Uterus (tissue), 4 donors: ENCODE results near the gene SLC6A8. TPM values are rescaled to one million over a fixed set of nuclear protein-coding genes. Genes with fewer than 3 reads are reported as not detected.

Experiments
- DNase-seq, 2 donors: peaks; one replicate each; pipeline ENCODE4 v3.0.0-alpha.2; 2019 to 2020
- H3K27ac ChIP-seq, 2 donors: fragments of 200-600 bp; sonication (generic); 1 replicate in 1 of 2; 2 replicates in 1 of 2; pipeline ENCODE4 v1.5.1; 2016 to 2018
- H3K27me3 ChIP-seq, 2 donors: fragments of 200-600 bp; sonication (generic); one replicate each; pipeline ENCODE4 v1.5.1; 2018 to 2019; ENCODE audit warnings: control low read depth in 1 of 2
- H3K36me3 ChIP-seq, 2 donors: fragments of 200-600 bp; sonication (generic); one replicate each; pipeline ENCODE4 v1.5.1; 2019; ENCODE audit warnings: control low read depth in 1 of 2
- H3K4me1 ChIP-seq, 2 donors: fragments of 200-600 bp; sonication (generic); one replicate each; pipeline ENCODE4 v1.5.1; 2018 to 2019; ENCODE audit warnings: control low read depth in 1 of 2
- H3K4me3 ChIP-seq, 2 donors: fragments of 200-600 bp; sonication (generic); 1 replicate in 1 of 2; 2 replicates in 1 of 2; pipeline ENCODE4 v1.5.1; 2018 to 2019; ENCODE audit warnings: mild to moderate bottlenecking in 1 of 2
- H3K9me3 ChIP-seq, 2 donors: fragments of 200-600 bp; sonication (generic); one replicate each; pipeline ENCODE4 v1.5.1; 2019; ENCODE audit warnings: control low read depth in 1 of 2
- CTCF ChIP-seq, 4 experiments: fragments of 200-600 bp in 2 of 4; fragments of 450-650 bp in 2 of 4; sonication (generic) in 2 of 4; IDR thresholded peaks; one replicate each; pipeline ENCODE4 v1.5.1; 2016 to 2019; ENCODE audit warnings: antibody characterized with exemption in 4 of 4, mild to moderate bottlenecking in 2 of 4, moderate library complexity in 1 of 4
- POLR2A ChIP-seq, 2 donors: fragments of 450-650 bp; IDR thresholded peaks; one replicate each; pipeline ENCODE4 v1.6.1; 2016; ENCODE audit warnings: antibody characterized with exemption in 2 of 2, mild to moderate bottlenecking in 1 of 2, moderate library complexity in 1 of 2
- intact Hi-C: fragments of 100-400 bp; cut with DNase I; formaldehyde crosslinking; loops from one replicate; pipeline ENCODE4 v1.15.1; 2023; ENCODE audit warnings: low total_unique reads
- total RNA-seq, 4 donors: library from RNA; depleted of rRNA in 3 of 4; stranded (reverse); fragments of >200 nt in 3 of 4; gene quantifications; one replicate each; pipeline versions ENCODE4 v1.1.0 to v1.2.4, GENCODE V29; 2014 to 2023
- donor health status: DM: yes; HTN: yes; CAD: no.

The SLC6A8 gene
- total RNA-seq, 4 donors from 2014 or later, result 4.7 to 40.3 (median 11.2) TPM

DNA sequence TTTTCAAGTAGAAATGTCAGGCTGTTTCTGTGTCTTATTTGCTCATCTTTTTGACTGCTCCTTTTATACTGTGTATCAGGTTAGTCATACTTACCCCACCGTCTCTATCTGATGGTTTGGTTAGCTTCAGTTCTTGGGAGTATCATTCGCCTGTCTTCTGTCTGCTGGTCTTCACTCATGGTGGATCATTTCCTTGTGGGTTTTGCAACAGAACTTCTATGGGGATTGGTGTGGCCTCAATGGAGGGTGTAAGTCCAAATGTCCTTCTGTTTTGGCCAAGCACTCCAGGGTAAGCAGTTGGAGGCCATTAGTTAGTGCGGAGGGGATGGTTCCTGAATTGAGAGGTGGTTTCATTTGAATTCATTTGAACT, 44.1 kb downstream of the SLC6A8 start:
- no peak for DNase-seq
- Histone ChIP-seq H3K9me3 (no peaks in the 10 kb centered on the region), H3K27ac (no peak overlapping the region), H3K36me3 (no peaks in the 10 kb centered on the region), H3K4me1 (peaks cover 0 to 4% of the 10 kb centered on the region in 2 donors), H3K4me3 (no peak overlapping the region), H3K27me3 (no peaks in the 10 kb centered on the region)
- intact Hi-C loops, result no loop called here
- no peak for TF ChIP-seq POLR2A (IDR thresholded peaks at IDR 0.05)
- TF ChIP-seq CTCF (IDR thresholded peaks at IDR 0.05), result no peak

DNA sequence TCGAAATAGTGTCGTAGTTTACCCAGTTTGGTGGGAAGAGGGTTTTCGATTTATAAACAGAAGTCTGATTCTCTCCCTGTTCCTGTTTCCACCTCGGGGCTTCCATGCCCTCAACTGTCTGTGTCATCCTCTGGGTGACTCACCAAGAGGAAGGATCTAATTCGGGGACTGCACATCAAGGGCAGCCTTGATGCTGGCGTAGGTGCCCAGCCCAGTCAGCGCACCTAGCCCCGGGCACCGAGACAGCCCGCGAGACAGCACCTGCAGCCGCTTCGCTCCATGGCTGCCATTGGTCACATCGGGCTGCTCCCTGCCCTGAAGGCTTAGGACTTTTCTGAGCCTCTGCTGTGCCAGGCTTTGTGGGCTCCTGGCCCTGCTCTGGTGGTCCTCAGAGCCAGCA, 44.7 kb downstream of the SLC6A8 start:
- no peaks in the 10 kb centered on the region for H3K9me3 ChIP-seq
- no peaks in the 10 kb centered on the region for H3K27me3 ChIP-seq
- TF ChIP-seq CTCF (IDR thresholded peaks at IDR 0.05), result no peak
- no peak for TF ChIP-seq POLR2A (IDR thresholded peaks at IDR 0.05)
- H3K4me1 ChIP-seq, result no peaks in the 10 kb centered on the region
- H3K27ac ChIP-seq, result no peak overlapping the region
- no peak for DNase-seq
- no peaks in the 10 kb centered on the region for H3K36me3 ChIP-seq
- H3K4me3 ChIP-seq, result no peak overlapping the region
- intact Hi-C loops, result no loop called here

GRCh38 chrX:153733651-153734240, 46.0 kb downstream of the SLC6A8 start:
- Histone ChIP-seq H3K27ac (no peak overlapping the region), H3K27me3 (no peaks in the 10 kb centered on the region), H3K4me3 (no peak overlapping the region), H3K36me3 (no peaks in the 10 kb centered on the region), H3K4me1 (no peaks in the 10 kb centered on the region), H3K9me3 (no peaks in the 10 kb centered on the region)
- intact Hi-C loops, result no loop called here
- no peak for DNase-seq
- TF ChIP-seq CTCF (IDR thresholded peaks at IDR 0.05) (no peak), POLR2A (IDR thresholded peaks at IDR 0.05) (no peak)

DNA sequence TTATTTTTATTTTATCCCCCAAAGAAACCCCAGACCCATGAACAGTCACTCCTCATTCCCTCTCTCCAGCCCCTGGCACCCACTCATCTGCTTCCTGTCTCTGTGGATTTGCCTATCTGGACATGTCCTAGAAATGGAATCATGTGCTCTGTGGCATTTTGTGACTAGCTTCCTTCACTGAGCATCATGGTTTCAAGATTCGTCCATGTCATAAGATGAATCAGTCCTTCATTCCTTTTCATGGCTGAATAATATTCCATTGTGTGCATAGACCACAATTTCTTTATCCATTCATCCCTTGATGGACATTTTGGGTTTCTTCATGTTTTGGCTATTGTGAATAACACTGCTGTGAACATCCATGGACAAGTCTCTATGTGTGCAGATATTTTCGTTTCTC, 47.1 kb downstream of the SLC6A8 start:
- Histone ChIP-seq H3K27ac (no peak overlapping the region), H3K4me3 (no peak overlapping the region), H3K36me3 (no peaks in the 10 kb centered on the region), H3K4me1 (no peaks in the 10 kb centered on the region), H3K27me3 (no peaks in the 10 kb centered on the region), H3K9me3 (no peaks in the 10 kb centered on the region)
- TF ChIP-seq POLR2A (IDR thresholded peaks at IDR 0.05), result no peak
- no peak for TF ChIP-seq CTCF (IDR thresholded peaks at IDR 0.05)
- DNase-seq, result no peak
- intact Hi-C loops, result no loop called here

GRCh38 chrX:153735274-153735673, 47.5 kb downstream of the SLC6A8 start:
- no peak overlapping the region for H3K27ac ChIP-seq
- no peaks in the 10 kb centered on the region for H3K27me3 ChIP-seq
- TF ChIP-seq POLR2A (IDR thresholded peaks at IDR 0.05), result no peak
- TF ChIP-seq CTCF (IDR thresholded peaks at IDR 0.05), result no peak
- DNase-seq, result no peak
- H3K9me3 ChIP-seq, result no peaks in the 10 kb centered on the region
- no peak overlapping the region for H3K4me3 ChIP-seq
- no peaks in the 10 kb centered on the region for H3K4me1 ChIP-seq
- no peaks in the 10 kb centered on the region for H3K36me3 ChIP-seq
- intact Hi-C loops, result no loop called here
